Activated CD4-positive, alpha-beta memory T cell treated with anti-CD3 and anti-CD28 coated beads, Interleukin-2, amount 10 ng/mL, durations not matched to agents 7 days and 5 days (primary cell): ENCODE data around the gene NEAT1. TPM values are rescaled to one million over a fixed set of nuclear protein-coding genes. Genes with fewer than 3 reads are reported as not detected.

Experiments used
- CTCF ChIA-PET: fragments of 350-600 bp; sonication (Branson Sonifier 250); formaldehyde crosslinking; loops from one replicate; lab custom pipeline; 2021; ENCODE audit warnings: antibody characterized with exemption, inconsistent platforms; lab: Charles Lee
- POLR2A ChIA-PET: fragments of 350-600 bp; sonication (Branson Sonifier 250); formaldehyde crosslinking; loops from one replicate; lab custom pipeline; 2021; ENCODE audit warnings: antibody characterized with exemption; lab: Charles Lee
- DNase-seq: peaks from one replicate; pipeline ENCODE4 v3.0.0-alpha.2; 2020
- H3K27ac Mint-ChIP-seq: one replicate; pipeline ENCODE4 v1.8.0; 2021; ENCODE audit warnings: mild to moderate bottlenecking, mixed read lengths
- H3K27me3 Mint-ChIP-seq: one replicate; pipeline ENCODE4 v1.8.0; 2021; ENCODE audit warnings: mixed read lengths
- H3K36me3 Mint-ChIP-seq: one replicate; pipeline ENCODE4 v1.8.0; 2021; ENCODE audit warnings: low read depth, mixed read lengths
- H3K4me1 Mint-ChIP-seq: one replicate; pipeline ENCODE4 v1.8.0; 2021; ENCODE audit warnings: mixed read lengths
- H3K4me3 Mint-ChIP-seq: one replicate; pipeline ENCODE4 v1.8.0; 2021; ENCODE audit warnings: mild to moderate bottlenecking, mixed read lengths
- H3K9me3 Mint-ChIP-seq: one replicate; pipeline ENCODE4 v1.8.0; 2021; ENCODE audit warnings: mixed read lengths
- total RNA-seq, 2 experiments: library from RNA; stranded (reverse); gene quantifications; one replicate each; pipeline ENCODE4 v1.2.3, GENCODE V29; 2021

The NEAT1 gene
- total RNA-seq, 2 experiments from 2014 or later, result 1,222 to 1,245 TPM

- no peak overlapping the region for H3K4me3 Mint-ChIP-seq
- ChIA-PET POLR2A (interaction anchor here (0.9 to 2.6 kb wide), 6 partner anchors 9 to 68 kb away, joined by 3 to 34 read pairs (median 4); partner anchors contain the start of genes MALAT1 and NEAT1), CTCF (interaction anchor here (0.8 to 1.0 kb wide), 3 partner anchors 18 to 84 kb away, joined by 3 to 5 read pairs (median 4); no protein-coding TSS in a partner anchor)
- peaks cover 88% of the 10 kb centered on the region for H3K4me1 Mint-ChIP-seq
- H3K36me3 Mint-ChIP-seq, result peaks cover 80% of the 10 kb centered on the region
- DNase-seq, result peak; percentile 14
- H3K27ac Mint-ChIP-seq, result peak overlapping the region; percentile 38
- H3K27me3 Mint-ChIP-seq, result no peaks in the 10 kb centered on the region
- no peaks in the 10 kb centered on the region for H3K9me3 Mint-ChIP-seq
Measured at GRCh38 chr11:65434057-65434666, 11.6 kb downstream of the NEAT1 start.

GRCh38 chr11:65434667-65435410, 12.2 kb downstream of the NEAT1 start:
- peak overlapping the region; percentile 57 for H3K27ac Mint-ChIP-seq
- H3K4me1 Mint-ChIP-seq, result peaks cover 88% of the 10 kb centered on the region
- DNase-seq, result peak; percentile 14
- H3K9me3 Mint-ChIP-seq, result no peaks in the 10 kb centered on the region
- peaks cover 80% of the 10 kb centered on the region for H3K36me3 Mint-ChIP-seq
- no peak overlapping the region for H3K4me3 Mint-ChIP-seq
- ChIA-PET CTCF (interaction anchor here (1.0 kb wide), 1 partner anchor 62 kb away, joined by 4 read pairs; no protein-coding TSS in a partner anchor), POLR2A (interaction anchor here (0.6 to 3.5 kb wide), 9 partner anchors 9 to 71 kb away, joined by 3 to 54 read pairs (median 8); partner anchors contain the start of genes MALAT1 and NEAT1)
- no peaks in the 10 kb centered on the region for H3K27me3 Mint-ChIP-seq

GRCh38 chr11:65435411-65435931, 12.9 kb downstream of the NEAT1 start:
- DNase-seq, result peak; percentile 15
- Mint-ChIP-seq H3K36me3 (peaks cover 80% of the 10 kb centered on the region), H3K27me3 (no peaks in the 10 kb centered on the region), H3K9me3 (no peaks in the 10 kb centered on the region), H3K4me3 (no peak overlapping the region), H3K4me1 (peaks cover 88% of the 10 kb centered on the region), H3K27ac (peak overlapping the region; percentile 57)
- ChIA-PET POLR2A (interaction anchor here (0.6 to 3.5 kb wide), 9 partner anchors 11 to 70 kb away, joined by 3 to 54 read pairs (median 18); partner anchors contain the start of genes MALAT1 and NEAT1), CTCF (no interaction called here)

- H3K27me3 Mint-ChIP-seq, result no peaks in the 10 kb centered on the region
- no peaks in the 10 kb centered on the region for H3K9me3 Mint-ChIP-seq
- no peak overlapping the region for H3K4me3 Mint-ChIP-seq
- DNase-seq, result peak; percentile 14
- POLR2A ChIA-PET, result interaction anchor here (1.0 to 3.5 kb wide), 9 partner anchors 8 to 70 kb away, joined by 3 to 54 read pairs (median 18); partner anchors contain the start of genes MALAT1 and NEAT1
- CTCF ChIA-PET, result no interaction called here
- peaks cover 88% of the 10 kb centered on the region for H3K4me1 Mint-ChIP-seq
- peak overlapping the region; percentile 57 for H3K27ac Mint-ChIP-seq
- H3K36me3 Mint-ChIP-seq, result peaks cover 79% of the 10 kb centered on the region
Measured at GRCh38 chr11:65435981-65436411, 13.4 kb downstream of the NEAT1 start.

- POLR2A ChIA-PET, result interaction anchor here (0.8 to 3.5 kb wide), 13 partner anchors 9 to 71 kb away, joined by 3 to 54 read pairs (median 9); partner anchors contain the start of genes MALAT1 and NEAT1
Measured at GRCh38 chr11:65436412-65437032, 13.9 kb downstream of the NEAT1 start.

GRCh38 chr11:65437436-65438227, 15.0 kb downstream of the NEAT1 start:
- CTCF ChIA-PET, result interaction anchor here (1.0 kb wide), 1 partner anchor 34 kb away, joined by 3 read pairs; no protein-coding TSS in a partner anchor
- H3K27me3 Mint-ChIP-seq, result no peaks in the 10 kb centered on the region
- no peak for DNase-seq
- H3K27ac Mint-ChIP-seq, result peak overlapping the region; percentile 23
- H3K9me3 Mint-ChIP-seq, result no peaks in the 10 kb centered on the region
- POLR2A ChIA-PET, result interaction anchor here (0.8 to 3.5 kb wide), 14 partner anchors 9 to 70 kb away, joined by 3 to 54 read pairs (median 8); partner anchors contain the start of genes MALAT1 and NEAT1
- H3K4me3 Mint-ChIP-seq, result no peak overlapping the region
- H3K4me1 Mint-ChIP-seq, result peaks cover 87% of the 10 kb centered on the region
- H3K36me3 Mint-ChIP-seq, result peaks cover 83% of the 10 kb centered on the region

More at GRCh38 chr11:65436412-65437032, 13.9 kb downstream of the NEAT1 start:
- CTCF ChIA-PET, result interaction anchor here (1.0 kb wide), 1 partner anchor 36 kb away, joined by 3 read pairs; no protein-coding TSS in a partner anchor
- Mint-ChIP-seq H3K4me1 (peaks cover 87% of the 10 kb centered on the region), H3K4me3 (no peak overlapping the region), H3K36me3 (peaks cover 80% of the 10 kb centered on the region), H3K27me3 (no peaks in the 10 kb centered on the region), H3K9me3 (no peaks in the 10 kb centered on the region), H3K27ac (peak overlapping the region; percentile 51)
- DNase-seq, result no peak

GRCh38 chr11:65438257-65439151, 15.9 kb downstream of the NEAT1 start:
- no peak for DNase-seq
- Mint-ChIP-seq H3K27ac (peak overlapping the region; percentile 52), H3K36me3 (peaks cover 81% of the 10 kb centered on the region), H3K4me3 (no peak overlapping the region), H3K9me3 (no peaks in the 10 kb centered on the region), H3K27me3 (no peaks in the 10 kb centered on the region), H3K4me1 (peaks cover 87% of the 10 kb centered on the region)
- ChIA-PET CTCF (no interaction called here), POLR2A (interaction anchor here (1.2 to 11.5 kb wide), 10 partner anchors 8 to 69 kb away, joined by 3 to 261 read pairs (median 21); partner anchors contain the start of genes MALAT1 and NEAT1)

- H3K9me3 Mint-ChIP-seq, result no peaks in the 10 kb centered on the region
- CTCF ChIA-PET, result interaction anchor here (0.6 to 0.8 kb wide), 2 partner anchors 17 to 19 kb away, joined by 3 read pairs; partner anchors contain the start of gene NEAT1
- H3K4me1 Mint-ChIP-seq, result peaks cover 84% of the 10 kb centered on the region
- POLR2A ChIA-PET, result interaction anchor here (1.9 to 11.5 kb wide), 6 partner anchors 10 to 68 kb away, joined by 5 to 261 read pairs (median 40); partner anchors contain the start of genes MALAT1 and NEAT1
- H3K36me3 Mint-ChIP-seq, result peaks cover 74% of the 10 kb centered on the region
- no peak for DNase-seq
- H3K27me3 Mint-ChIP-seq, result no peaks in the 10 kb centered on the region
- H3K4me3 Mint-ChIP-seq, result no peak overlapping the region
- H3K27ac Mint-ChIP-seq, result peak overlapping the region; percentile 52
Measured at GRCh38 chr11:65439331-65440181, 17.0 kb downstream of the NEAT1 start.

GRCh38 chr11:65440831-65441499, 18.4 kb downstream of the NEAT1 start:
- Mint-ChIP-seq H3K4me1 (peaks cover 73% of the 10 kb centered on the region), H3K27me3 (no peaks in the 10 kb centered on the region), H3K9me3 (no peaks in the 10 kb centered on the region), H3K27ac (peak overlapping the region; percentile 82), H3K36me3 (peaks cover 66% of the 10 kb centered on the region), H3K4me3 (no peak overlapping the region)
- ChIA-PET POLR2A (interaction anchor here (1.0 to 11.5 kb wide), 10 partner anchors 9 to 67 kb away, joined by 3 to 261 read pairs (median 6); partner anchors contain the start of genes MALAT1 and NEAT1), CTCF (interaction anchor here (1.0 to 1.3 kb wide), 2 partner anchors 9 to 25 kb away, joined by 4 to 7 read pairs; no protein-coding TSS in a partner anchor)
- DNase-seq, result no peak
